Activated CD8-positive, alpha-beta T cell treated with anti-CD3 and anti-CD28 coated beads for 36 hours (primary cell): ENCODE data around the gene B4GALT2. TPM values are rescaled to one million over a fixed set of nuclear protein-coding genes. Genes with fewer than 3 reads are reported as not detected.
A peak's percentile ranks its signal among the peaks of the same experiment; 100 is the strongest.

ENCODE experiments used
- ATAC-seq: fragments of 200-7000 bp; cut with Tn5 transposase; one replicate; pipeline ENCODE4 v1.10.0; 2021; ENCODE audit warnings: mild to moderate bottlenecking, moderate library complexity
- CTCF ChIA-PET: fragments of 350-600 bp; sonication (Branson Sonifier 250); formaldehyde crosslinking; loops from one replicate; lab custom pipeline; 2021; ENCODE audit warnings: antibody characterized with exemption; lab: Charles Lee
- POLR2A ChIA-PET: fragments of 350-600 bp; sonication (Branson Sonifier 250); formaldehyde crosslinking; loops from one replicate; lab custom pipeline; 2021; ENCODE audit warnings: antibody characterized with exemption; lab: Charles Lee
- DNase-seq: peaks from one replicate; pipeline ENCODE4 v3.0.0-alpha.2; 2020
- H3K27ac Mint-ChIP-seq: one replicate; pipeline ENCODE4 v1.8.0; 2021; ENCODE audit warnings: mild to moderate bottlenecking, mixed read lengths
- H3K27me3 Mint-ChIP-seq: one replicate; pipeline ENCODE4 v1.8.0; 2021; ENCODE audit warnings: mixed read lengths
- H3K36me3 Mint-ChIP-seq: one replicate; pipeline ENCODE4 v1.8.0; 2021; ENCODE audit warnings: low read depth, mixed read lengths
- H3K4me1 Mint-ChIP-seq: one replicate; pipeline ENCODE4 v1.8.0; 2021; ENCODE audit warnings: low read depth, mixed read lengths
- H3K4me3 Mint-ChIP-seq: one replicate; pipeline ENCODE4 v1.8.0; 2021; ENCODE audit warnings: mild to moderate bottlenecking, moderate library complexity, mixed read lengths
- H3K9me3 Mint-ChIP-seq: one replicate; pipeline ENCODE4 v1.8.0; 2021; ENCODE audit warnings: mixed read lengths
- intact Hi-C: fragments of 100-400 bp; cut with micrococcal nuclease; formaldehyde crosslinking; loops from one replicate; pipeline ENCODE4 v1.10.0; 2022
- total RNA-seq, 2 experiments: library from RNA; stranded (reverse); gene quantifications; one replicate each; pipeline ENCODE4 v1.2.3, GENCODE V29; 2021
- TF ChIP-seq, protein P1 (sequence below): fragments of 200-600 bp; IDR thresholded peaks from one replicate; pipeline ENCODE4 v1.8.0; 2022; ENCODE audit warnings: antibody characterized with exemption, mild to moderate bottlenecking

B4GALT2 gene
- total RNA-seq, 2 experiments from 2014 or later: 35.4 to 35.5 TPM

GRCh38 chr1:44000122-44000665, 21.2 kb downstream of the B4GALT2 start:
- Mint-ChIP-seq H3K4me1 (no peaks in the 10 kb centered on the region), H3K36me3 (peaks cover 14% of the 10 kb centered on the region), H3K27me3 (no peaks in the 10 kb centered on the region), H3K9me3 (no peaks in the 10 kb centered on the region), H3K27ac (no peak overlapping the region), H3K4me3 (no peak overlapping the region)
- ATAC-seq (no peak), DNase-seq (no peak)
- TF ChIP-seq, protein P1, sequence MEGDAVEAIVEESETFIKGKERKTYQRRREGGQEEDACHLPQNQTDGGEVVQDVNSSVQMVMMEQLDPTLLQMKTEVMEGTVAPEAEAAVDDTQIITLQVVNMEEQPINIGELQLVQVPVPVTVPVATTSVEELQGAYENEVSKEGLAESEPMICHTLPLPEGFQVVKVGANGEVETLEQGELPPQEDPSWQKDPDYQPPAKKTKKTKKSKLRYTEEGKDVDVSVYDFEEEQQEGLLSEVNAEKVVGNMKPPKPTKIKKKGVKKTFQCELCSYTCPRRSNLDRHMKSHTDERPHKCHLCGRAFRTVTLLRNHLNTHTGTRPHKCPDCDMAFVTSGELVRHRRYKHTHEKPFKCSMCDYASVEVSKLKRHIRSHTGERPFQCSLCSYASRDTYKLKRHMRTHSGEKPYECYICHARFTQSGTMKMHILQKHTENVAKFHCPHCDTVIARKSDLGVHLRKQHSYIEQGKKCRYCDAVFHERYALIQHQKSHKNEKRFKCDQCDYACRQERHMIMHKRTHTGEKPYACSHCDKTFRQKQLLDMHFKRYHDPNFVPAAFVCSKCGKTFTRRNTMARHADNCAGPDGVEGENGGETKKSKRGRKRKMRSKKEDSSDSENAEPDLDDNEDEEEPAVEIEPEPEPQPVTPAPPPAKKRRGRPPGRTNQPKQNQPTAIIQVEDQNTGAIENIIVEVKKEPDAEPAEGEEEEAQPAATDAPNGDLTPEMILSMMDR: no peak
- POLR2A ChIA-PET: interaction anchor here (1.3 kb wide), 2 partner anchors 10 to 30 kb away, joined by 3 read pairs; no protein-coding TSS in a partner anchor
- CTCF ChIA-PET: interaction anchor here (1.0 to 1.6 kb wide), 3 partner anchors 47 to 65 kb away, joined by 3 to 8 read pairs (median 6); no protein-coding TSS in a partner anchor
- intact Hi-C loops: loop anchor here (5.0 kb wide), 1 partner anchor 37 kb away; no protein-coding TSS in a partner anchor

DNA sequence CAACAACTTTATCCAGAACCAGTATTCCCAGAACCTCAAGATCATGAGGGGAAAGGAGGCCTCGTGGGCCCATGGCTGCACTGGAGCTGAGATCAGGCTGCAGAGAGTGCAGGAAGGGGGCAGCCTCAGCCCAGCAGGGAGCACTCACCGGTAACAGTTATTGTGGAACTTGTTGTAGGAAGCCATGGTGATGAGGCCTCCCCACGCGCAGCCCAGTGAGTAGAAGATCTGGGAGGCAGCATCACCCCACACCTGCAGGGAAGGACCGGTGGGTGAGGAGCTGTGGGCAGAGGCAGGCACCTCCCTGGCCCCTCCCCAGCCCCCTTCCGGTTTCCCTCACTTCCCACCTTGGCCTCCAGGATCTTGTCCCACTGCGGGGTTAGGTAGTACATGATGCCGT, 23.2 kb downstream of the B4GALT2 start:
- H3K27ac Mint-ChIP-seq: no peak overlapping the region
- no peaks in the 10 kb centered on the region for H3K4me1 Mint-ChIP-seq
- TF ChIP-seq, protein P1: no peak
- H3K36me3 Mint-ChIP-seq: peaks cover 23% of the 10 kb centered on the region
- intact Hi-C loops: loop anchor here (5.0 kb wide), 1 partner anchor 35 kb away; no protein-coding TSS in a partner anchor
- no peaks in the 10 kb centered on the region for H3K9me3 Mint-ChIP-seq
- ChIA-PET POLR2A (interaction anchor here (1.1 to 1.3 kb wide), 2 partner anchors 35 to 62 kb away, joined by 3 to 4 read pairs; no protein-coding TSS in a partner anchor), CTCF (no interaction called here)
- no peak overlapping the region for H3K4me3 Mint-ChIP-seq
- H3K27me3 Mint-ChIP-seq: no peaks in the 10 kb centered on the region
- no peak for DNase-seq
- ATAC-seq: no peak

- POLR2A ChIA-PET: interaction anchor here (0.6 to 2.1 kb wide), 4 partner anchors 11 to 536 kb away, joined by 3 to 7 read pairs (median 4); partner anchors contain the start of gene CCDC24
- Mint-ChIP-seq H3K27ac (no peak overlapping the region), H3K27me3 (no peaks in the 10 kb centered on the region), H3K9me3 (no peaks in the 10 kb centered on the region), H3K4me3 (no peak overlapping the region), H3K36me3 (peaks cover 23% of the 10 kb centered on the region), H3K4me1 (no peaks in the 10 kb centered on the region)
- TF ChIP-seq, protein P1: peak; percentile 17
- ATAC-seq (no peak), DNase-seq (no peak)
- intact Hi-C loops: loop anchor here (5.0 kb wide), 1 partner anchor 35 kb away; no protein-coding TSS in a partner anchor
- CTCF ChIA-PET: no interaction called here
Observed at GRCh38 chr1:44002606-44003157, 23.7 kb downstream of the B4GALT2 start.

- ChIA-PET POLR2A (no interaction called here), CTCF (no interaction called here)
- ATAC-seq: no peak
- no peaks in the 10 kb centered on the region for H3K27me3 Mint-ChIP-seq
- H3K36me3 Mint-ChIP-seq: peaks cover 10% of the 10 kb centered on the region
- H3K27ac Mint-ChIP-seq: no peak overlapping the region
- peaks cover 6% of the 10 kb centered on the region for H3K4me1 Mint-ChIP-seq
- TF ChIP-seq, protein P1: no peak
- intact Hi-C loops: loop anchor here (5.0 kb wide), 1 partner anchor 39 kb away; no protein-coding TSS in a partner anchor
- H3K9me3 Mint-ChIP-seq: no peaks in the 10 kb centered on the region
- no peak overlapping the region for H3K4me3 Mint-ChIP-seq
- DNase-seq: no peak
Observed at GRCh38 chr1:44008259-44008658, 29.2 kb downstream of the B4GALT2 start.

DNA sequence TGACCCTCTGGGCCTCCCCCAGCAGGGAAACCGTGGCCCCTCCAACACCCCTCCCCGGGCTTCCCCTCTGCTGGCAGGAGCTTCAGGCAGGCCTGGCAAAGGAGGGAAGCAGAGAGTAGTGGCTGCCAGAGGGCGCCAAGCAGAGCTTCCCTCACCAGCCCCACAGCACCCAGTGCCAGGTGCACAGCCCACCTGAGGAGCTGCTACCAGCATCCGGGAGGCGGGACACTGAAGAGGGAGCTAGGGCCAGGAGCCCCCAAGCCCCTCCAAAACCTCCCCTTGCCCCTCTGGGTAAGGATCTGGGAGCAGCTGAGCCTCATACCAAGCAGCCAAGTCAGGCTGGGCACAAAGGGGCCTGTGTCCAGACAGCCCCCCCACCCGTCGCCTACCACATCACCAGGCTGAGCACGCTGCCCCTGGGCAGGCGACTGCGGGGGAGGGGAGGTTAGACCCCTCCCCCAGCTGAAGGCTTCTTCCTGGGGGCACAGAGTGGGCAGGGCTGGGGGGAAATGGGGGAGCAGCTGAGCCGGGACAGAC, 32.0 kb downstream of the B4GALT2 start:
- Mint-ChIP-seq H3K27me3 (no peaks in the 10 kb centered on the region), H3K36me3 (peaks cover 6% of the 10 kb centered on the region), H3K27ac (no peak overlapping the region), H3K4me3 (no peak overlapping the region), H3K9me3 (no peaks in the 10 kb centered on the region), H3K4me1 (peaks cover 12% of the 10 kb centered on the region)
- no peak for DNase-seq
- ChIA-PET POLR2A (no interaction called here), CTCF (interaction anchor here (2.0 kb wide), 1 partner anchor 37 kb away, joined by 8 read pairs; no protein-coding TSS in a partner anchor)
- intact Hi-C loops: no loop called here
- TF ChIP-seq, protein P1: no peak
- no peak for ATAC-seq
